KOPT-K1 (cell line): ENCODE data around the gene RBM4B.

ENCODE experiments used
- H3K27ac ChIP-seq: fragments of 200-600 bp; sonication (generic); 2 replicates; pipeline ENCODE4 v1.5.1; 2016; ENCODE audit warnings: antibody characterized with exemption, mild to moderate bottlenecking, low read depth, low read length; ENCODE audit not compliant: poor library complexity, severe bottlenecking
- H3K36me3 ChIP-seq: fragments of 200-600 bp; sonication (generic); 2 replicates; pipeline ENCODE4 v1.5.1; 2017; ENCODE audit warnings: antibody characterized with exemption, mild to moderate bottlenecking, low read length, moderate library complexity; ENCODE audit not compliant: insufficient read depth
- H3K9me3 ChIP-seq: fragments of 200-600 bp; sonication (generic); 2 replicates; pipeline ENCODE4 v1.5.1; 2017; ENCODE audit warnings: antibody characterized with exemption, low read length, mild to moderate bottlenecking; ENCODE audit not compliant: insufficient read depth, poor library complexity, severe bottlenecking

The RBM4B gene

DNA sequence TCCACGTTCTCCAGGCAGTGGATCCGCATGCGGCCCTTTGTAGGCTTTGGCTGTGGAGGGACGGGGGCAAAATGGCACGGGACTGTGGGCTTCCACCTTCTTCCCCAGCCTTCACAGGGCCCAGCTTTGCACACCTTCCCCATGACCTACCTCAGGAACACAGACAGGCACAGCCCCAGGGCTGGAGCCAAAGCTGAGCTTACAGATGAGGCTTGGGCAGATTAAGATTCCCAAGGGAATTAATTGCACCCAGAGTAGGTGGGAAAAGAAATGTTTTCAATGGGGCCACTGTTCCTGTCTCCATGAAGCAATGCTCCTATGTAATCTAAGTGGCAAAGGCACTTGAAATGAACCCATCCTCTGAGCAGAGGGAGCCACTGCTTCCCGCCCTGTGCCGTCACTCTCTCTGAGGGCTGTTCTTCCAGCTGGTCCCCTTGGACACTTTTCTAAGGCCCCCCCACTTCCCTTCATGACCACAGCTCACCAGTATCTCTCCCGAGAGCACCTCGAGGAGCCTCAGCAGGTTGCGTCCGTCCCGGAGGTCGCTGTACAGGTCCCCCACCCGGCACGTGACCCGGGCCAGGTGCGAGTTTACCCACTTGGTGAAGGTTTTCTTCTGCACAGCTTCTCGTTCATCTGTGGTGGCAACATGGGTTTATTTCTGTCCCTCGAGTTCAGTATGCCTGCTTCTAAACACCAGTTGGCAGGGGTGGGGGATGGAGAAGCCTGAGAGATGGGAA lies 37.8 kb upstream of the RBM4B start:
- Histone ChIP-seq H3K9me3 (no peaks in the 10 kb centered on the region), H3K27ac (no peak overlapping the region), H3K36me3 (no peaks in the 10 kb centered on the region)

DNA sequence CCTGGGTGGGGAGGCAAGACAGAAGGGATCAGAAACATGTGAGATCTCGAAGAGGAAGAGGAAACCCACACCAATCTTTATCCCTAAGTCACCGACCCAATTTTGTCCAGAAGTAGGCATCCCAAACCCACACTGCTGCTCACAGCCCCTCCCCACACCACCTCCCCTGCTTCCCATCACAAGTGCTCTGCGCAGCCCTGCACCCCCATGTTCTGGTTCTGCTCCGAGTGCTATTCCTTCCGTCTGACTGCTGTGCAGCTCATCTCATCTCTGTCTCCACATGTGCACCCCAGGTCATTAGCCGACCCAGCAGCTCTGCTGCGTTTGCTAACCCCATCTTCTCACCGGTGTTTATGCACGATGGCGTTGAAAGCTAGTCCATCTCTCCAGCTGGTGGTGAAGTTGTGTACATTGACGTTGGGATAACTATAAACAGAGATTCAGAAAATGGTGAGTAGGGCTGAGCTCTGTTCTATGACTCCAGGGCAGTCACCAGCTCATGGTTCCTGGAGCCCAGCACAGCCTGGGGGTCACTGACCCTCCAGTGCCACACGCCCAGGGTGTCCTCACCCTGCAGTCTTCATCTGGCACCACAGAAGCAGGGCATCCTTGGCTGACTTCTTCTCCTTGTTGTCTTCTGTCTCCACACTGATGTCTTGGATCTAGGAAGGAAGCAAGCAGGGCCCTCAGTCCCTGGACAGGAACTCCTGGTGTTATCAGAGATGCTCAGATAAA lies 36.2 kb upstream of the RBM4B start:
- H3K27ac ChIP-seq = no peak overlapping the region
- H3K36me3 ChIP-seq = no peaks in the 10 kb centered on the region
- H3K9me3 ChIP-seq = no peaks in the 10 kb centered on the region

DNA sequence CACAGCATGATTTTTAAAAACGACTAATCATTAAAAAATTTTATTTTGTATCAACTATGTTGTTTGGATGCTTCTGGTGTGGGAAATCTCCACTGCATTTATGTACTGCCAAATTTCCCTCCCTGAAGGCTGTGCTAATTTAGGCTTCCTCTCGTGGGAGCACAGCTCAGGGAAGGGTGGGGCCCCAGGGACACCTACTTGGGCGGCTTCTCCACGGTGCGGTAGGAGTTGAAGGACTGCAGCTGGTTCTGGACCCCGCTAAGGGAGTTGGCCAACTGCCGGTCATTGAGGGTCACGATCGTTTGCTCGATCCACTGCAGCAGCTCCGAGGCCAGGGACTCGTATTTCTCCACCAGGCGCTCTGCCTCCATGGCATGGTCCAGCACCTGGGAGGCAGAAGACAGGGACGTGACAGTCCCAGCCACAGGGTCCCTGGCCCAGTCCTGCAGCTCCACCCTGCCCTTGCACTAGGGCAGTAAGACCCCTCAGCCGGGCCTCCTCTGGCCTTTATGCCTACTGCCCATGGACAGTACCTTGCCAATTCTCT lies 32.8 kb upstream of the RBM4B start:
- Histone ChIP-seq H3K36me3 (no peaks in the 10 kb centered on the region), H3K27ac (no peak overlapping the region)

DNA sequence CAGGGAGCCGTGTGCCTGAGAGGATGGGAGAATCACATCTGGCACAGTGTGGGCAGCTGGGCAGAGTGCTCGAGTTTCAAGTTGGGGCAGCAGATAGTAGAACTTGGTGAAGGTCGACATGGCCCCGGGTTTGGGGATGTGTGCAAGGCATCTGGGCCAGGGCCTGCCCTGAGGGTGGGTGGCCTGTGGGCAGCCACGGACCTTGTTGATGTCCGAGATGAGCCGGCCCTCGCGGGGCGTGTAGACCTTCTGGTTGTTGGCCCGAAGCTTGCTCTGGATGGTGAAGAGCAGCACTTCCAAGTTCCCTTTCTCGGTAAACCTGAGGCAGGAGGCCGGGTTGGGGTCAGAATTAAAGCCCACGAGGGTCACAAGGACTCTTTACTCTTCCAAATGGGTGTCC lies 31.0 kb upstream of the RBM4B start:
- no peaks in the 10 kb centered on the region for H3K9me3 ChIP-seq
- no peaks in the 10 kb centered on the region for H3K36me3 ChIP-seq
- H3K27ac ChIP-seq = no peak overlapping the region

More for the DNA sequence above, 32.8 kb upstream of the RBM4B start:
- H3K9me3 ChIP-seq = no peaks in the 10 kb centered on the region

DNA sequence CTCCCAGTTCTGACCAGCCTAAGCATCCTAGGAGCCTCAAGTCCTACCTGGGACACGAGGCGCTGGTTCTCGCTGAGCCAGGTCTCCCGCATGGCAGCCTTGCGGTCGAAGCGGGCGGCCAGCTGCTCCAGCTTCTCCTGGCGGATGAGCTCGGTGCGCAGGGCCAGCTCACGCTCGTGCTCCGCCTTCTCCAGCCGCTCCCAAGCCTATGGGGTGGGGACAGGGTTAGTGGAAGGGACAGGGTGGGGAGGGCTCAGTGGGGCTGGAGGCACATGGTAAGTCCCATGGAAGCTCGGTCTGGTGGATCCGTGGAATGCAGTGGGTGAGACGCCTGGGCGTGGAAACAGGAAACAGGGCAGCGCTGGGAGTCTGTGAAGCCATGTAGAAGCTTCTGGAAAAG lies 30.4 kb upstream of the RBM4B start:
- no peaks in the 10 kb centered on the region for H3K36me3 ChIP-seq
- H3K9me3 ChIP-seq = no peaks in the 10 kb centered on the region
- no peak overlapping the region for H3K27ac ChIP-seq

DNA sequence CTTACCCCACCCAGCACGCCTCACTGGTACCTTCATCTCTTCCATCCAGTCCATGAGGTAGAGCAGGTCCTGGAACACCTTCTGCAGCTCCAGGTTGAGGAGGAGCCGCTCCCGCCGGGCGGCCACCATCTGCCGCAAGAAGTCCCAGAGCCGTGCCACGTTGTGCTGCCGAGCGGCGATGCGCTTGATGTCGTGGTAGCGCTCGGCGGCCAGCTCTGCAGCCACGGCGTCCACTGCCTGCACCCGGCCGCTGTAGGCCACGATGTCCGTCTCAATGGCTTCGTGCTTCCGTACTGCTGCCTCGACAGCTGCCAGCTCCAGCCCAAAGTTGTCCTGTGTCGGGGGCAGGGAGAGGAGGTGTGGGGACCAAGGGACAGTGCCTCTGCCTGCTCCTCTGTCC lies 29.8 kb upstream of the RBM4B start:
- no peak overlapping the region for H3K27ac ChIP-seq
- no peaks in the 10 kb centered on the region for H3K36me3 ChIP-seq
- H3K9me3 ChIP-seq = no peaks in the 10 kb centered on the region

DNA sequence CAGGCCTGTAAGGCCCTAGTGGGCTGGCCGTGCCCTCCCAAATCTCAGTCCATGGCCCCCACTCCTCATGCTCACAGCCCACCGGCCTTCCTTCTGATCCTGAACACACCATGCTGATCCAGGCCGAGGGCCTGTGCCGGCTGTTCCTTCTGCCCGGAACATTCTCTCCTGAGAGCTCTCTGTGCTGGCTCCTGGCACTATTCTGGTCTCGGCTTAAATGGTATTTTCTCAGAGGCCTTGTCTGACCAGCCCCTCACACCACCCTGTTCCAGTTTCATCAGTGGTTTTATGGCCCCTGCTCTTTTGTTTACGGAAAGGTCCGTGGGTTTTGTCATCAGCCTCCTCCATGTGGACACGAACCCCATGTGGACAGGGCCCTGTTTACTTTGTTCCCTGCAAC lies 29.3 kb upstream of the RBM4B start:
- no peaks in the 10 kb centered on the region for H3K9me3 ChIP-seq
- H3K36me3 ChIP-seq = no peaks in the 10 kb centered on the region
- no peak overlapping the region for H3K27ac ChIP-seq

DNA sequence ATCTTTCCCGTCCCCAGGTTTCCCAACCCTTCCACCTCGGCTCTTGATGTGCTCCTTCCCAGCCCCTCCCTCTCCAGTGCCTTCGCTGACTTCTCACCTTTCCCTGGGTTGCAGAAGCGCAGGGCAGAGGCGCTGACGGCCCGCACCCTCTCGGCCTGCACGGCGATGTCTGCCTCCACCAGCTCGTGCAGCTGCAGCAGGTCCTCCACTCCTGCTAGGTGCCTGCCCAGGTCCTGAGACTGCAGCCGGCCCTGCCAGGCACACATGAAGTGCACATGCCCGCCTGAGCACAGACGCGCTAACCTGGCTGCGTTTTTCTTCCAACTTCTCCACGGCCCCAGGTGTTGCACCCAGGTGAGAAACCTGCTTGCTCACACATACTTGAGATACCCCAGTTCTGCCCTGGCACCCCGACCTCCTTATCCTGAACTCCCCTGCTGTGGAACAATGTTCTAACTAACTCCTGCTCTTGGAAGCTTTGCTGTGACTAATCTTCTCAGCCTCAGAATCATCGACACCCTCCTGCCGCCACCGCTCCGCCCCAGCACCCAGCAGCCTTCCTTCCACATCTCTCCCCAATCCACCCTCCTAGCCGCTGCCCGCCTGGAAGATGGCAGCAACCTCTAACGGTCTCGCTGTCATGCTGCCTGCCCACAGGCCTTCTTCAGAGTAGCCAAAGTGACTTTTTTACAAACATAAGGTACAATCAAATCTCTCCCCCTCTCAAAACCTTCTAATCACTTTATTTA lies 28.1 kb upstream of the RBM4B start:
- Histone ChIP-seq H3K9me3 (no peaks in the 10 kb centered on the region), H3K36me3 (no peaks in the 10 kb centered on the region), H3K27ac (no peak overlapping the region)

DNA sequence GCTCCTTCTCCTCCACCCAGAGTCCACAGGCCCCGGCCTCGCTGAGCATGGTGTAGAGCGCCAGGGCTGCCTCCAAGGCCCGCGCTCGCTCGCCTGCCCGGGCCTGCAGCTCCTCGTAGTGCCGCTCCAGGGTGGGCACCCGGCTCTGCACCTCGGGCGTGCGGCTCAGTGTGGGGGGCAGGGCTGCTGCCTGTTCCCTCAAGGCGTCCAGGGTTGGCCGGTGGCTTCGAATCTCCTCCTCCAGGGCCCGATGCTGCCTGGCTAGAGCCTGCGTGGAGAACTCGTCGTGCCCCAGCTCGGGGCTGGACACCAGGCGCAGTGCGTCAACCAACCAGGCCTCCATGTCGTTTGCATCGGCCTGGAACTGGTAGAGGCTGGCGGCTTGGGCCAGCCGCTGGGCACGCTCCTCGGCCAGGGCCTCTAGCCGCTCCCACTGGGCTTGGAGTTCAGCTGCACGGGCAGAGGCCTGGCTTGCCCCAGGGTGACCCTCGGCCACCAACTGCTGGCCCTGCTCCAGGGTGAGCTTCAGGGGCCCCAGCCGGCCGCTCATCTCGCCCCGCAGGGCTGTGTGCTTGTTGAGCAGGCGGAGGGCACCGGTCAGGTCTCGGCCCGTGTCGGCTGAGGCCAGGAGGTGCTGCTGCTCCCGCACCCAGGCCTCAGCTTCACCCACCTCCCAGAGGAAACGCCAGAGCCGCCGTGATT lies 27.1 kb upstream of the RBM4B start:
- Histone ChIP-seq H3K27ac (peak overlapping the region; percentile 51), H3K36me3 (no peaks in the 10 kb centered on the region), H3K9me3 (no peaks in the 10 kb centered on the region)

DNA sequence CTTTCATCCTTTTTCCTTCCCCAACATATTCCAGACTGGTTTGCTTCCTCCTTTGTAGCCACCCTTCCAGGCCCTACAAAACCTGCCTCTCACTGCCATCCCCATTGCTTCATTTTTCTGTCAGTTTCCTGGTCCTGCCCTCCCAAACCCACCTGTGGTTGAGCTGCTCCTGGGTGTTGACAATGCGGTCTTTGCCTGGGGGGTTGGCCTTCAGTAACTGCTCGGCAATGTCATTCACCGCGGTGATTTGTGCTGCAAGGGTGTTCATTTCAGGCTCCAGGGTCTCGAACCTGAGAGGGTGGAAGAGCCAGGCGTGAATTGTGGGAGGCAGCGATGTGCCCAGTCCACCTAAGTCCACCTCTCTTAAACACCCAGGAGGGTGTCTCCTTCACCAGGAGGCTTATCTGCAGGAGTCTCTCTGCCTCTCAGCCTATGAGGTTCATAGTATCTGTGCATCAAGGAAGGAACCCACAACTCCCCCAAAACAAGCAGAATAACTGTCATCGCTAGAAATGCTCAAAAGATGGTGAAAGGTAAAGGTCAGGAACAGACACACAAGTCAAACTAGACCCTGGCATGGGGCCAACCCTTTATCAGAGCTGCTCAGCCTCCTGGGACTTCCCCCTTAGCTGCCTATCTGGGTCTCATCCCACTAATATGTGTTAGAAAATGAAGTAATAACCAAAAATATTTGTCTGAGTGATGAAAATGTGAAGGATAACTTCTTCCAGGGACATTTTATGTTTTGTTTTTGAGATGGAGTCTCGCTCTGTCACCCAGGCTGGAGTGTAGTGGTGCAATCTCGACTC lies 23.9 kb upstream of the RBM4B start:
- H3K27ac ChIP-seq = peak overlapping the region; percentile 88

DNA sequence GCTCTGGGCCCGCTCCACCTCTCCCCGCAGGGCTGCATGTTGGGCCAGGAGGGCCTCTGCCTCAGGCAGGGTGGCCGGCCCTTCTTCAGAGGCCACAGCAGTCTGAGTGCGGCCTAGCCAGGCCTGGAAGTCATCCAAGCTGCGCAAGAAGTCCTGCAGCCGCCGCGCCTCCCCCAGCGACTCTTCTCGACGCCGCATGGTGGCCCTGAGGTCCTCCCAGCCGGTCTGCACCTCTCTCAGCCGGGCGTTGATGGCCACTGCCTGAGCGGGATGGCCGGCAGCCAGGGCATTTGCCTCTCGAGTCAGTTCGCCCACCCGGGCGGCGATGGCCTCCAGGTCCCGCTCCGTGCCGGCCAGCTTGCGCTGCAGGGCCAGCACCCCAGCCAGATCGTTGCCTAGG lies 23.1 kb upstream of the RBM4B start:
- Histone ChIP-seq H3K27ac (peak overlapping the region; percentile 88), H3K9me3 (no peaks in the 10 kb centered on the region), H3K36me3 (no peaks in the 10 kb centered on the region)

More for the DNA sequence above, 23.9 kb upstream of the RBM4B start:
- Histone ChIP-seq H3K36me3 (no peaks in the 10 kb centered on the region), H3K9me3 (no peaks in the 10 kb centered on the region)

DNA sequence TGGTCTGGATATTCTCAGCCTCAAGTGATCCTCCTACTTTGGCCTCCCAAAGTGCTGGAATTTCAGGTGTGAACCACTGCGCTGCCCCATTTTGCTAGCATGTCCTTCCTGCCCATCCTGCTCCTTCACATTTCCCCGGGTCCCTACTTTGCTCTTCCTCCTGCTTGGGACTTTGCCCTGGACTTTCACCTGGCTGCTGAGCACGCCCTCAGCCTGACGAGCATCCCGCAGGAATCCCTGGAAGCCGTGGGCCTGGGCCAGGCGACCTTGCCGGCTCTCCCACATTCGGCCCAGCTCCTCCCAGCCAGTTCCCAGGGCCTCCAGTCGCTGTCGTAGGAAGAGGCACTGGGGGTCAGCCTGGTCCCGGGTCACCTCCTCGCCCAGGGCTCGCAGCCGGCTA lies 22.6 kb upstream of the RBM4B start:
- peak overlapping the region; percentile 88 for H3K27ac ChIP-seq
- H3K36me3 ChIP-seq = no peaks in the 10 kb centered on the region
- no peaks in the 10 kb centered on the region for H3K9me3 ChIP-seq

DNA sequence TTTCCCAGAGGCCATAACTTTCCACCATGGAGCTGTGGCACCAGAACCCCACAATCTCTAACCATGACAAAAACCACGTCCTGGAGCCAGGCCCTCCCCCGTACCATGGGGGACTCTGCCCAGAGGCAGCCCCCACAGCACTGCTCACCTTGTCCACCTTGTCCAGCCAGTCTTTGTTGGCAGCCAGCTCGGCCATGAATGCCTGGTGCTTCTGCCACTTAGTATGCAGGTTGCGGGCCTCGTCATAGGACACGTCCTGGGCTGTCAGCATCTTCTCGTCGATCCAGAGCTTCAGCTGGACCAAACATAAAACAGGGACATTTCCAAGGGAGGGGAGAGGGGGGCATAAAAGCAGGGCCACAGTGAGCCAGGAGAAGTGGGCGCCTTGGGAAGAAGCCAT lies 20.8 kb upstream of the RBM4B start:
- H3K27ac ChIP-seq = peak overlapping the region; percentile 75
- H3K9me3 ChIP-seq = no peaks in the 10 kb centered on the region
- H3K36me3 ChIP-seq = peaks cover 8% of the 10 kb centered on the region; the same call in 1 of the 2 replicates

DNA sequence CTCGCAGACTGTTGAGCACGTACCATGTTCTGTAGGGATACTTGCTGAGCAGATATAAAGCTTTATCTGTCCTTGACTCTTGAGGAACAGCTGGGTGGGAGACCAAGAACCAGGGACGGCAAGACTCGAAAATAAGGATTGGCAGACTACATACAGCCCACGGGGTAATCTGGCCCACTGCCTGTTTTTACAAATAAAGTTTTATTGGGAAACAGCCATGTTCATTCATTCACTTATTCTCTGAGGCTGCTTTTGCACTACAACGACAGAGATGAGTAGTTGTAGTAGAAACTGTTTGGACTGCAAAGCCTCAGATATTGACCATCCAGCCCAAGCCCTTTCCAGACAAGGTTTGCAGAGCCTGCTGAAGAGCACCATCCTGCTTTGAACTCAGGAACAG lies 20.3 kb upstream of the RBM4B start:
- Histone ChIP-seq H3K36me3 (peaks cover 13% of the 10 kb centered on the region; the same call in 1 of the 2 replicates), H3K27ac (peak overlapping the region; percentile 75), H3K9me3 (no peaks in the 10 kb centered on the region)
